ENCODE data around the gene CELF5.
"Not testable (repeated sequence)": the region's sequence is repeated elsewhere in the genome, so short reads cannot be mapped to it uniquely, and the experiment has no call there.

The CELF5 gene

DNA sequence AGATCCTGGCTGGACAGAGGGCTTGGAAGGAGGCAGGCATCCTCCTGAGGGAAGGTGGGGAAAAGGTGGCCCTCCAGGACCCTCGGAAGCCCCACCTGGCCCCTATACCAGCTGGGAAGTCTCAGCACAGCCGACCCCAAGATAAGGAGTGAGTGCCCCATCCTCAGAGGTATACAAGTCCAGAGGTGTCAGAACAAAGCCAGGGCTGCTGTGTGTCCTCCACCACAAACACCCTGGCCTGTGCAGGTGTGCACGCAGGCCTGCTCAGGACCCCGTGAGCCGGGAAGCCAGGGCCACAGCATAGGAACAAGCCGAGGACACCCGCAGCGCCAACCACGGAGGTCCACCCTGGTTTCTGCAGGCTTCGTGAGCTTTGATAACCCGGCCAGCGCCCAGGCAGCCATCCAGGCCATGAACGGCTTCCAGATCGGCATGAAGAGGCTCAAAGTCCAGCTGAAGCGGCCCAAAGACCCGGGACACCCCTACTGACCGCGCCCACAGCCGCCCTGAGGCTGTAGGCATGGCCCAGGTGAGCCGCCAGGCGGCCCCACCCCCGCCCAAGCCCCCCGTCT, 68.6 kb downstream of the CELF5 start:
- DNase-seq (ENCODE audit: low read depth), result no peak

- DNase-seq (ENCODE audit: low read depth), result no peak
Measured at GRCh38 chr19:3293560-3293959, 69.1 kb downstream of the CELF5 start.

GRCh38 chr19:3294080-3294850, 69.8 kb downstream of the CELF5 start:
- no peak for DNase-seq (ENCODE audit: low read depth)

DNA sequence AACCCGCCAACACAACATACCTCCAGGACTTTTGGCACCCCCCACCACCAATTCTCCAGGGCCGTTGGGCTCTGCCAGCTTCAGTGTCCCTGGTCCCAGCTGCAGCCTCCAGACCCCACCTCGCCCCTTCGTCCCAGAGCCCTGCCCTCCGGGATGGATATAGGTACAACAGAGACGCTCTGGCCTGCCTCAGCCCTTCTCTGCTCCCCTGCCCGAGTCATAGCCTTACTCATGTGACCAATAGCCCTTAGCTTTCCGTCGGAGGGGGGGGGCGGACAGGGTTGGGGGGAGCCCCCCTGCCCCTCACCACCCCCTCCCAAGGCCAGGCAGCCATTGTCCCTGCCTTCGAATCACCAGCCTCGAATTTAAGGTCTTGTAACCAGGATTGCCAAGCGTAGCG, 71.1 kb downstream of the CELF5 start:
- DNase-seq (ENCODE audit: low read depth), result no peak

DNA sequence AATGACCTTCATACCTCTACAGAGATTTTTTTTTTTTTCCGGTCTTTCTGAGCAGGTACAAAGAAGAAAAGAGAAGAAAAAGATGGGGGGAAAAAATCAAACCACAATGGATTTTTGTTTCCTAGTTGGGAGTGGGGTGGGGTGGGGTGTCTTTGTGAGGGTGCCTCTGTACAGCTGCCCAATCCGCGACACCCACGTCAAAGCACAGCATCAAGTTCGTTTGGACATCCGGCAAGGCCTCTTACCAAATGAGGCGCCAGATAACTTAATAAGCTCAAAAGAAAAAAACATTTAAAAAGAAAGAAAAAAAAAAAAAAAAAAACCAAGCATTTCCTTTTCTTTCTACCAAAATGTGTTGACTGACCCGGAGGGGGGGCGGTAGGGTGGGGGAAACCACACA, 71.6 kb downstream of the CELF5 start:
- no peak for DNase-seq (ENCODE audit: low read depth)

- DNase-seq (ENCODE audit: low read depth), result no peak
Measured at GRCh38 chr19:3296446-3296845, 72.0 kb downstream of the CELF5 start.

DNA sequence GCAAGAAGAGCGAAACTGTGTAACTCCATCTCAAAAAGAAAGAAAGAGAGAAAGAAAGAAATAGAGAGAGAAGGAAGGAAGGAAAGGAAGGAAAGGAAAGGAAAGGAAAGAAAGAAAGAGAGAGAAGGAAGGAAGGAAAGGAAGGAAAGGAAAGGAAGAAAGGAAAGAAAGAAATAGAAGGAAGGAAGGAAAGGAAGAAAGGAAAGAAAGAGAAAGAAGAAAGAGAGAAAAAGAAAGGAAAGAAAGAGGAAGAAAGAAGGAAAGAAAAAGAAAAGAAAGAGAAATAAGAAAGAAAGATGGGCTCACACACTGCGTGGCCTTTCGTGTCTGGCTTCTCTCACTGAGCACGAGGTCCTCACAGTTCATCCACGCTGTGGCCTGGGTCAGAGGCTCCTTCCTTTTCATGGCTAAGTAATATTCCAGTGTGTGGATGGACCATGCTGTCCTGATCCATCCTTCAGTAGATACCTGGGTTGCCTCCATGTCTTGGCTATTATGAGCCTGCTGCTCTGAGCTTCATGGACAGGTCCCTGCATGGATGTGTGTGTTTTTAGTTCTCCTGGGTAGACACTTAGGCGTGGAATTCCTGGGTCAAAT, 74.5 kb downstream of the CELF5 start:
- no peak for DNase-seq (ENCODE audit: low read depth)

GRCh38 chr19:3300566-3300965, 76.1 kb downstream of the CELF5 start:
- not testable (repeated sequence) for DNase-seq (ENCODE audit: low read depth)

DNA sequence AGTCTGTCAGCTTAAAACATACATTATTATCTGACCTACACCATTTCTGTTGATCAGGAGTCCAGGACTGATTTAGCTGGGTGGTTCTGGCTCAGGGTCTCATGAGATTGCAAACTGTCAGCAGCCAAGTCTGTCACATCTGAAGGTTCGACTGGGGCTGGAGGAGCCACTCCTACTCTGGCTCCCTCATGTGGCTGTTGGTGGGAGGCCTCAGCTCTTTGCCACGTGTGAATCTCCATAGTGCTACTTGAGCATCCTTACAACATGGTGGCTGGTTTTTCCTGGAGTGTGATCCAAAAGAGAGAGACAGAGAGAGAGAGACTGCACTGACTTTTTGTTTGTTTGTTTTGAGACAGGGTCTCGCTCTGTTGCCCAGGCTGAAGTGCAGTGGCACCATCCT, 78.3 kb downstream of the CELF5 start:
- no peak for DNase-seq (ENCODE audit: low read depth)

- DNase-seq (ENCODE audit: low read depth), result no peak
Measured at GRCh38 chr19:3304871-3305423, 80.5 kb downstream of the CELF5 start.

DNA sequence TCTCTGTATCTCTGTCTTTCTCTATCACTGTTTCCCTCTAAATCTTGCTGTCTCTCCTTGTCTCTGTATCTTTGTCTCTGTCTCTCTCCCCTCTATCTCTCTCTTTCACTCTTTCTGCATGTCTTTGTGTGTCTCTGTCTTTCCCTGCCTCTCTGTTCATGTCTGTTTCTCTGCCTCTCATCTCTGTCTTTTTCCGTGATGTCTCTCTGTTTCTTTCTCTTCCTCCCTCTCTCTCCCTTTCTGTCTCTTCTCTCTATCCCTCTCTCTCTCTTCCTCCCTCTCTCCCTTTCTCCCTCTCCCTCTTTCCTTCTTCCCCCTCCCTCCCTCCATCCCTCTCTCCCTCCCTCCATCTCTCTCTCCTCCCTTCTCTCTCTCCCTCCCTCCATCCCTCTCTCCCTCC, 85.3 kb downstream of the CELF5 start:
- DNase-seq (ENCODE audit: low read depth), result no peak

GRCh38 chr19:3310280-3310679, 85.8 kb downstream of the CELF5 start:
- DNase-seq (ENCODE audit: low read depth), result no peak

GRCh38 chr19:3310711-3311110, 86.2 kb downstream of the CELF5 start:
- no peak for DNase-seq (ENCODE audit: low read depth)

DNA sequence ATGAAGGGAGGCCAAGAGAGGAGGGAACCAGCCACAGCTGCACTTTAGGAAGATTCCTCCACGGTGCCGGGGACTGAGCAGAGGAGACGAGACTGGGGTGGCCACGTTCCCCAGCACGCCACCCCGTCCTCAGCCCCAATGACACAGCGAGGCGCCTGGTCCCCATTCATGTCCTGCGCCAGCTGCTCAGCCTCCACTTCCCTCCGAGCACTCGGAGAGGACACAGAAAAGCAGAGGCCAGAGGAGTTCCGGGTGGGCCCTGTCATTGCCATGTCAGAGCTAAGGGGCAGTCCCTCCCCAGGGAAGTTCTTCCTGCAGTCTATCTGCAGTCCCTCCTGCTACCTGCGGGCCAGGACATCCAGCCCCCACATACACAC, 88.7 kb downstream of the CELF5 start:
- DNase-seq (ENCODE audit: low read depth), result no peak

DNA sequence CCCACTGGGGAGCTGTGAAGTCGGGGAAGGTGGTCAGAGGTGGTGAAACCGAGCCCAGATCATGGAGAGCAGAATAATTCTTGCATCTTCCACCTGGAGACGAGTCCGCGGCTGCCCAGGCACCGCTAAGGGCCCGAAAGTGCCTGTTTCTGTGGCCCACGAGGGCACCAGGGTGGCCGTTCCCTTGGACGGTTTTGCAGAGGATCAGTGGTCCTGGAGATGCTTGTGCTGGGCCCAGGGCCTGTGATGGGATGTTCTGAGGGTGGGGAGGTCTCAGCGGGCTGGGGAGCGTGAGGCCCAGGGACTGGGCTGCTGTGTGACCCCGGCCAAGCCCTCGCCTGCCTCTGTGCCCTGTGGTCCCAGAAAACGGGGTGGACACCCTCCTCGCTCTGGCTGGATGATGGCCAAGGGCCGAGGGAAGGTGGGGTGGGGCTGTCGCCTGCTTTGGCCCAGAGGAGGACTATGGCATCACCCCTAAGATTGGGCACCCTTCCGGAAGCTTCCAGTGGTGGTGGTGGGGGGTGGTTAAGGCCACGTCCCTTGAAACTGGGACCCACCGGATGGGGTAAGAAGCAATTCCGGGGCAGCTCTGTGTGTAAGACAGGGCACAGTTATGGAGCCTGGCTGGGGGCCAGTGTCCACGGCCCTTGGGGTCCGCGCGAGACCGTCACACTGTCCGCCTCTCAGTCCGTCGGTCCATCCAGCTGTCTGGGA, 90.7 kb downstream of the CELF5 start:
- no peak for DNase-seq (ENCODE audit: low read depth)

GRCh38 chr19:3315676-3315973, 91.2 kb downstream of the CELF5 start:
- no peak for DNase-seq (ENCODE audit: low read depth)

DNA sequence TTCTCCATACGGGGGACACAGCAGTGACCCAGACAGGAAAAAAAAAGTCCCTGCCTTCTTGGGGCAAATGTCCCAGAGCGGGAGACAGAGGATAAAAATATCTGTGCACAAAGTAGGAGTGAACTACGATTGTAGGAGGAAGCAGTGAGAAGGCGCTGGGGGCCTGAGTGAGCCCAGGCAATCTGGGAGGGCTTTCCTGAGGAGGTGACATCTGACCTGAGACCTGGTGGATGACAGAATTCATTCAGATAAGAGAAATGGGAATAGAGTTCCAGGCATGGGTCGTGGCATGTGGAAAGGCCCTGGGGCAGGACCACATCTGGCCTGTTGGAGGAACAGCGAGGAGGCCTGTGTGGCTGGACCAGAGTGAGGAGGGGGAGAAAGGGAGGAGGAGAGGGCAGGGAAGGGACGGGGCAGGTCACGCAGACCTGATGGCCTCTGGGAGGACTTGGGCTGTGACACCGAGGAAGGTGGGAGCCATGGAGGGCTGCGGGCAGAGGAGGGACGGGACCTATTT, 91.7 kb downstream of the CELF5 start:
- DNase-seq (ENCODE audit: low read depth), result no peak

GRCh38 chr19:3316659-3317207, 92.3 kb downstream of the CELF5 start:
- DNase-seq (ENCODE audit: low read depth), result no peak

- DNase-seq (ENCODE audit: low read depth), result no peak
Measured at GRCh38 chr19:3319643-3320353, 95.3 kb downstream of the CELF5 start.

DNA sequence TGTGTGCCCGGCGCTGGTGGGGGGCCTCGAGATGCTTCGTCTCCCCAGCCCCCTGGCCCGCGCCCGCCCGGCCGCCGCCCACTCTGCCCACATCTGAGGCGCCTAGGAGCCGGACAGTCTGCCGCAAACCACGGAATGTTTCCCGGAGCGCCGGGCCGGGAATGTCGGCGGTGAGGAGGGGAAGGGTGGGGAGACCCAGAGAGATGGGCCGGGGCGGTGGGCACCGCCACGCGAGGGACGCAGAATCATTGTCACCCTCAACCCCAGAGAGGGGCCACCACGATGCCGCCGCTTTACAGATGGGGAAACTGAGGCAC, 95.9 kb downstream of the CELF5 start:
- no peak for DNase-seq (ENCODE audit: low read depth)

- no peak for DNase-seq (ENCODE audit: low read depth)
Measured at GRCh38 chr19:3320853-3321252, 96.4 kb downstream of the CELF5 start.

GRCh38 chr19:3321696-3322095, 97.2 kb downstream of the CELF5 start:
- DNase-seq (ENCODE audit: low read depth), result no peak
